NT2/D1 (cell line): ENCODE results near the gene CD83.

Source experiments
- DNase-seq: peaks from one replicate; pipeline ENCODE4 v3.0.0-alpha.2; 2011; ENCODE audit warnings: low read depth, low spot score
- H3K27me3 ChIP-seq: 2 replicates; pipeline ENCODE4 v1.6.0; 2011; ENCODE audit warnings: mild to moderate bottlenecking; ENCODE audit not compliant: insufficient read length, insufficient read depth
- H3K36me3 ChIP-seq: 2 replicates; pipeline ENCODE4 v1.6.1; 2011; ENCODE audit warnings: mild to moderate bottlenecking, low read length, mixed read lengths; ENCODE audit not compliant: insufficient read depth, insufficient read length
- H3K4me1 ChIP-seq: 2 replicates; pipeline ENCODE4 v1.5.1; 2011; ENCODE audit not compliant: insufficient read depth, insufficient read length
- H3K4me3 ChIP-seq: 2 replicates; pipeline ENCODE4 v1.5.1; 2011; ENCODE audit warnings: low read depth; ENCODE audit not compliant: insufficient read length
- H3K9ac ChIP-seq: 2 replicates; pipeline ENCODE4 v1.6.0; 2011; ENCODE audit warnings: low read depth; ENCODE audit not compliant: insufficient read length
- H3K9me3 ChIP-seq: 2 replicates; pipeline ENCODE4 v1.5.1; 2011; ENCODE audit warnings: mild to moderate bottlenecking, low read length; ENCODE audit not compliant: insufficient read depth
- SUZ12 ChIP-seq: IDR thresholded peaks from 2 replicates; pipeline ENCODE4 v1.6.1; 2011; ENCODE audit not compliant: insufficient read length, insufficient read depth; ENCODE audit errors: extremely low read depth
- YY1 ChIP-seq: IDR thresholded peaks from 2 replicates; pipeline ENCODE4 v1.6.1; 2011; ENCODE audit not compliant: insufficient read length, insufficient read depth
- ZNF274 ChIP-seq: IDR thresholded peaks from 2 replicates; pipeline ENCODE4 v1.6.1; 2011; ENCODE audit warnings: mild to moderate bottlenecking, low read depth, low read length

Gene CD83

GRCh38 chr6:14075095-14075503 is 42.5 kb upstream of the CD83 start:
- Histone ChIP-seq H3K9me3 (no peaks in the 10 kb centered on the region), H3K27me3 (no peaks in the 10 kb centered on the region), H3K4me1 (no peaks in the 10 kb centered on the region), H3K4me3 (no peak overlapping the region), H3K9ac (no peak overlapping the region), H3K36me3 (no peaks in the 10 kb centered on the region)
- no peak for TF ChIP-seq YY1
- no peak for TF ChIP-seq ZNF274
- no peak for TF ChIP-seq SUZ12
- DNase-seq, result no peak

- Histone ChIP-seq H3K9ac (no peak overlapping the region), H3K4me3 (no peak overlapping the region), H3K9me3 (no peaks in the 10 kb centered on the region), H3K27me3 (no peaks in the 10 kb centered on the region), H3K4me1 (no peaks in the 10 kb centered on the region), H3K36me3 (no peaks in the 10 kb centered on the region)
- DNase-seq, result no peak
- no peak for TF ChIP-seq ZNF274
- TF ChIP-seq SUZ12, result no peak
- no peak for TF ChIP-seq YY1
These were observed 40.2 kb upstream of the CD83 start for GRCh38 chr6:14077193-14077867.

- H3K9ac ChIP-seq, result no peak overlapping the region
These were observed 38.1 kb upstream of the CD83 start for GRCh38 chr6:14079433-14079832.

GRCh38 chr6:14079971-14080370 is 37.6 kb upstream of the CD83 start:
- Histone ChIP-seq H3K27me3 (no peaks in the 10 kb centered on the region), H3K9ac (no peak overlapping the region), H3K36me3 (no peaks in the 10 kb centered on the region), H3K9me3 (no peaks in the 10 kb centered on the region), H3K4me1 (no peaks in the 10 kb centered on the region), H3K4me3 (no peak overlapping the region)
- TF ChIP-seq SUZ12, result no peak
- no peak for TF ChIP-seq ZNF274
- no peak for TF ChIP-seq YY1
- DNase-seq, result no peak

More at GRCh38 chr6:14079433-14079832, 38.1 kb upstream of the CD83 start:
- Histone ChIP-seq H3K36me3 (no peaks in the 10 kb centered on the region), H3K9me3 (no peaks in the 10 kb centered on the region), H3K27me3 (no peaks in the 10 kb centered on the region), H3K4me1 (no peaks in the 10 kb centered on the region), H3K4me3 (no peak overlapping the region)
- TF ChIP-seq YY1 (no peak), ZNF274 (no peak), SUZ12 (no peak)
- no peak for DNase-seq

- H3K9me3 ChIP-seq, result no peaks in the 10 kb centered on the region
These were observed 36.4 kb upstream of the CD83 start for GRCh38 chr6:14081126-14081525.

GRCh38 chr6:14082771-14083170 is 34.8 kb upstream of the CD83 start:
- no peak for DNase-seq
- H3K27me3 ChIP-seq, result no peaks in the 10 kb centered on the region
- no peak for TF ChIP-seq ZNF274
- TF ChIP-seq YY1, result no peak
- TF ChIP-seq SUZ12, result no peak
- no peak overlapping the region for H3K4me3 ChIP-seq
- H3K9ac ChIP-seq, result no peak overlapping the region
- H3K4me1 ChIP-seq, result no peaks in the 10 kb centered on the region
- no peaks in the 10 kb centered on the region for H3K9me3 ChIP-seq
- no peaks in the 10 kb centered on the region for H3K36me3 ChIP-seq

More at GRCh38 chr6:14081126-14081525, 36.4 kb upstream of the CD83 start:
- DNase-seq, result no peak
- H3K4me3 ChIP-seq, result no peak overlapping the region
- no peaks in the 10 kb centered on the region for H3K4me1 ChIP-seq
- no peak overlapping the region for H3K9ac ChIP-seq
- TF ChIP-seq SUZ12 (no peak), ZNF274 (no peak), YY1 (no peak)
- no peaks in the 10 kb centered on the region for H3K36me3 ChIP-seq
- H3K27me3 ChIP-seq, result no peaks in the 10 kb centered on the region

- Histone ChIP-seq H3K36me3 (no peaks in the 10 kb centered on the region), H3K4me3 (no peak overlapping the region), H3K27me3 (no peaks in the 10 kb centered on the region), H3K4me1 (no peaks in the 10 kb centered on the region), H3K9ac (no peak overlapping the region), H3K9me3 (no peaks in the 10 kb centered on the region)
- no peak for DNase-seq
- TF ChIP-seq ZNF274 (no peak), SUZ12 (no peak), YY1 (no peak)
These were observed 34.3 kb upstream of the CD83 start for GRCh38 chr6:14083262-14083661.
